Hepatocyte (in vitro differentiated cells): ENCODE measurements around the gene PHLDB2.

Experiments
- EZH2 ChIP-seq: fragments of 200-600 bp; sonication (generic); IDR thresholded peaks from 2 replicates; pipeline ENCODE4 v1.6.1; 2016; ENCODE audit warnings: antibody characterized with exemption, mild to moderate bottlenecking, borderline replicate concordance
- EZH2phosphoT487 ChIP-seq: fragments of 200-600 bp; sonication (generic); IDR thresholded peaks from one replicate; pipeline ENCODE4 v1.6.1; 2018; ENCODE audit warnings: antibody characterized with exemption, mild to moderate bottlenecking, low read depth, moderate library complexity; ENCODE audit not compliant: unreplicated experiment, severe bottlenecking
- TF ChIP-seq, protein P1 (sequence below): fragments of 200-600 bp; sonication (generic); IDR thresholded peaks from 2 replicates; pipeline ENCODE4 v1.5.1; 2016; ENCODE audit warnings: antibody characterized with exemption, mild to moderate bottlenecking; ENCODE audit not compliant: poor library complexity

DNA sequence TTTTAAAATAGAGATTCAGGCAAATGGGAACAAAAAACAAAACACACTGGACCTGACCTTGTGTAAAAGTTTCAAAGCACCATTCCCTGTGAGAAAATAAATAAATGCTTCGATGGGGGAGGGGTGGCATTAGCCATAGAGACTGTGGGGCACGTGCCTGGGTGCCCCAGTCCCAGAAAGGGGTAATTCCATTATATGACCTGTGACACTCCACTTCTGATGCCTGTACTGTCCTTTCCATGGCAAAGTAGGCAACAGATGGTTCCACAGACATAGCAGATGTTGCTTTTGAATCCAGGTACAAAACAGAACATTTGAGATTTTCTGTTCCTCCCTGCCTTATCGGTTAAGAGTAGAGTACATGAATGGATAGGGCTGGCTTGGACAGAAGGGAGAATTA, 3.9 kb downstream of the PHLDB2 start:
- TF ChIP-seq, protein P1, sequence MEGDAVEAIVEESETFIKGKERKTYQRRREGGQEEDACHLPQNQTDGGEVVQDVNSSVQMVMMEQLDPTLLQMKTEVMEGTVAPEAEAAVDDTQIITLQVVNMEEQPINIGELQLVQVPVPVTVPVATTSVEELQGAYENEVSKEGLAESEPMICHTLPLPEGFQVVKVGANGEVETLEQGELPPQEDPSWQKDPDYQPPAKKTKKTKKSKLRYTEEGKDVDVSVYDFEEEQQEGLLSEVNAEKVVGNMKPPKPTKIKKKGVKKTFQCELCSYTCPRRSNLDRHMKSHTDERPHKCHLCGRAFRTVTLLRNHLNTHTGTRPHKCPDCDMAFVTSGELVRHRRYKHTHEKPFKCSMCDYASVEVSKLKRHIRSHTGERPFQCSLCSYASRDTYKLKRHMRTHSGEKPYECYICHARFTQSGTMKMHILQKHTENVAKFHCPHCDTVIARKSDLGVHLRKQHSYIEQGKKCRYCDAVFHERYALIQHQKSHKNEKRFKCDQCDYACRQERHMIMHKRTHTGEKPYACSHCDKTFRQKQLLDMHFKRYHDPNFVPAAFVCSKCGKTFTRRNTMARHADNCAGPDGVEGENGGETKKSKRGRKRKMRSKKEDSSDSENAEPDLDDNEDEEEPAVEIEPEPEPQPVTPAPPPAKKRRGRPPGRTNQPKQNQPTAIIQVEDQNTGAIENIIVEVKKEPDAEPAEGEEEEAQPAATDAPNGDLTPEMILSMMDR: no peak
- TF ChIP-seq EZH2 (no peak), EZH2phosphoT487 (no peak)
